ENCODE data around the gene MBL2. TPM values are rescaled to one million over a fixed set of nuclear protein-coding genes. Genes with fewer than 3 reads are reported as not detected.

MBL2 gene
- polyA plus RNA-seq, 1 of the 3 experiments (the other 2 are of a cell fraction), result not detected

DNA sequence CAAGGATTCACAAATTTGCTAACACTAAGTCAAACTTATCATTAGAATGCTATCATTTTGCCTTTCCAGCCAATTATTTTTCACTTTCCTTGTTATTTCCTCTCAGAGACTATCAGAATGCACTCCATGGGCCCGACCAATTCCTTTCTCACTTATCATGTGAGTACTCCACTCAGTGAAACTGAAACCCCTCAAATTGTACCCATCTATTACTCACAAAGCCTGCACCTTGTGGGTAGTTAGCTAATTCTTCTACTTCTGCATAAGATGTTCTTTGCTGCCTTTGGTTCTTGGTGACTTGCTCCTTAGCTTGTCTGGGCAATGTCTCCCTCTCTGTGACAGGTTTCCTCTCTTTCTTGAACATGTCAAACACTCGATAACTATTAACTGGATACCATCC, 35.2 kb upstream of the MBL2 start (continued):
- TF ChIP-seq, protein P1, sequence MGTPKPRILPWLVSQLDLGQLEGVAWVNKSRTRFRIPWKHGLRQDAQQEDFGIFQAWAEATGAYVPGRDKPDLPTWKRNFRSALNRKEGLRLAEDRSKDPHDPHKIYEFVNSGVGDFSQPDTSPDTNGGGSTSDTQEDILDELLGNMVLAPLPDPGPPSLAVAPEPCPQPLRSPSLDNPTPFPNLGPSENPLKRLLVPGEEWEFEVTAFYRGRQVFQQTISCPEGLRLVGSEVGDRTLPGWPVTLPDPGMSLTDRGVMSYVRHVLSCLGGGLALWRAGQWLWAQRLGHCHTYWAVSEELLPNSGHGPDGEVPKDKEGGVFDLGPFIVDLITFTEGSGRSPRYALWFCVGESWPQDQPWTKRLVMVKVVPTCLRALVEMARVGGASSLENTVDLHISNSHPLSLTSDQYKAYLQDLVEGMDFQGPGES (IDR thresholded peaks at IDR 0.05; ENCODE audit: low read depth, low read length), result no peak

DNA sequence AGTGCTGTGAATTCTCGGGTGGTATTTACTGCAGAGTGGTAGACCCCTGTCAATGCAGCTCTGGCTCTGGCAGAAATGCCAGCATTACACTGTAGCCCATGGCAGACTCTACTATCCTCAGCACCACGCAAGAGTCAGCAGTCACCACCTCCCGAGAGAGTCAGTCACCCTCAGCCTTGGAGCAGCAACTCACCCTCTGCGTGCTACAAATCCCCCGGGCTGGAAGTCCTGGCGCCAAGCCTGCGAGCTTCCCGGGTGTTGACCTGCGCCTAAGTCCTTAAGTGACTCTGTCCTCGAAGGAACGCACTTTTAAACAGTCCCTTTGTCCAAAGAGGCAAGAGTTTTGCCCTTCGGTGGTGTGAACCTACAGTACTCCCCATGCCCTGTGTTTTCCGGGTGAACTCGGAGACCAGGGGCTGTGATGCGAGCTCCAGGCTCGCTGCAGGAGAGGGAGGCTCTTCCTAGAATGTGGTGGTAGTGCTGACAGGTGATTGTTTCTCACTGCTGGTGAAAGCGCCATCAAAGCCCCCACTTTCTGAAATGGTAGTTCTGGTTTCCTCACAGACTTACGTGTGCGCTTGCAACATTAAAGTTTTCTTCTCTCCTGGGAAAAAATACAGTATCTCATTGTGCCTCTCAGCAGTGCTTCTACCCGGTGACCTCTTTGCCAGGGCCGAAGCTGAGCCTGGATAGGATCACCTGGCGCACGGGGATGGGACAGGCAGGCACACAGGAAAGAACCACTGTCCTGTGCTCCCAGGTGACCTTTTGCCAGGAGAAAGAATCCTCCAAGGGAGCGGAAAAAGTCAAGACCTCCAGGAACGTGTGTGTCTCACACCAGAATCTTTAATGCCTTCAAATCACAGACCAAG, 33.1 kb upstream of the MBL2 start:
- CTCF ChIA-PET, result no interaction called here
- H3K27ac ChIP-seq (ENCODE audit: low read depth in 2 of 2, low read length in 1 of 2), result no peak overlapping the region
- H3K9me3 ChIP-seq, result no peaks in the 10 kb centered on the region
- H3K4me2 ChIP-seq, result no peak overlapping the region
- no peaks in the 10 kb centered on the region for H3K36me3 ChIP-seq (replicated peaks in 1 of 2; ENCODE audit: control insufficient read depth in 1 of 2, insufficient read depth in 2 of 2, low read length in 1 of 2)
- H2AFZ ChIP-seq (ENCODE audit: low read depth), result no peak overlapping the region
- DNase-seq, result no peak
- no peaks in the 10 kb centered on the region for H3K4me1 ChIP-seq (ENCODE audit: control insufficient read depth in 1 of 2, insufficient read depth in 2 of 2, low read depth in 1 of 2, low read length in 1 of 2)
- no peaks in the 10 kb centered on the region for H3K79me2 ChIP-seq (ENCODE audit: insufficient read depth)
- no peak overlapping the region for H3K9ac ChIP-seq
- H4K20me1 ChIP-seq (ENCODE audit: insufficient read depth), result no peaks in the 10 kb centered on the region
- 52% methylated on average over 18 of the region's 25 CpGs for WGBS (ENCODE audit: low lambda C conversion rate)
- H3K9me2 ChIP-seq, result no peaks in the 10 kb centered on the region
- H3K4me3 ChIP-seq (ENCODE audit: low read depth in 2 of 2, low read length in 1 of 2), result no peak overlapping the region
- no peaks in the 10 kb centered on the region; the same call in 1 of the 2 replicates for H3K27me3 ChIP-seq (ENCODE audit: insufficient read depth)
- TF ChIP-seq MXI1 (IDR thresholded peaks at IDR 0.05; ENCODE audit: low read depth, low read length), result no peak
- TF ChIP-seq, protein P2, sequence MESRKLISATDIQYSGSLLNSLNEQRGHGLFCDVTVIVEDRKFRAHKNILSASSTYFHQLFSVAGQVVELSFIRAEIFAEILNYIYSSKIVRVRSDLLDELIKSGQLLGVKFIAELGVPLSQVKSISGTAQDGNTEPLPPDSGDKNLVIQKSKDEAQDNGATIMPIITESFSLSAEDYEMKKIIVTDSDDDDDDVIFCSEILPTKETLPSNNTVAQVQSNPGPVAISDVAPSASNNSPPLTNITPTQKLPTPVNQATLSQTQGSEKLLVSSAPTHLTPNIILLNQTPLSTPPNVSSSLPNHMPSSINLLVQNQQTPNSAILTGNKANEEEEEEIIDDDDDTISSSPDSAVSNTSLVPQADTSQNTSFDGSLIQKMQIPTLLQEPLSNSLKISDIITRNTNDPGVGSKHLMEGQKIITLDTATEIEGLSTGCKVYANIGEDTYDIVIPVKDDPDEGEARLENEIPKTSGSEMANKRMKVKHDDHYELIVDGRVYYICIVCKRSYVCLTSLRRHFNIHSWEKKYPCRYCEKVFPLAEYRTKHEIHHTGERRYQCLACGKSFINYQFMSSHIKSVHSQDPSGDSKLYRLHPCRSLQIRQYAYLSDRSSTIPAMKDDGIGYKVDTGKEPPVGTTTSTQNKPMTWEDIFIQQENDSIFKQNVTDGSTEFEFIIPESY (IDR thresholded peaks at IDR 0.05; ENCODE audit: borderline replicate concordance, low read depth), result no peak
- TF ChIP-seq MEF2A (IDR thresholded peaks at IDR 0.05; ENCODE audit: borderline replicate concordance, low read depth), result no peak
- no peak for TF ChIP-seq FOSL2 (IDR thresholded peaks at IDR 0.05; ENCODE audit: borderline replicate concordance, low read depth)
- TF ChIP-seq GABPA (IDR thresholded peaks at IDR 0.05; ENCODE audit: low read depth), result no peak
- TF ChIP-seq NFIC (IDR thresholded peaks at IDR 0.05; ENCODE audit: borderline replicate concordance), result no peak
- TF ChIP-seq RCOR1 (IDR thresholded peaks at IDR 0.05; ENCODE audit: low read length), result no peak
- TF ChIP-seq, protein P3, sequence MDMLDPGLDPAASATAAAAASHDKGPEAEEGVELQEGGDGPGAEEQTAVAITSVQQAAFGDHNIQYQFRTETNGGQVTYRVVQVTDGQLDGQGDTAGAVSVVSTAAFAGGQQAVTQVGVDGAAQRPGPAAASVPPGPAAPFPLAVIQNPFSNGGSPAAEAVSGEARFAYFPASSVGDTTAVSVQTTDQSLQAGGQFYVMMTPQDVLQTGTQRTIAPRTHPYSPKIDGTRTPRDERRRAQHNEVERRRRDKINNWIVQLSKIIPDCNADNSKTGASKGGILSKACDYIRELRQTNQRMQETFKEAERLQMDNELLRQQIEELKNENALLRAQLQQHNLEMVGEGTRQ (IDR thresholded peaks at IDR 0.05; ENCODE audit: borderline replicate concordance, low read depth, low read length), result no peak
- TF ChIP-seq SMC3 (IDR thresholded peaks at IDR 0.05; ENCODE audit: low read depth, low read length), result no peak
- TF ChIP-seq, protein P4, sequence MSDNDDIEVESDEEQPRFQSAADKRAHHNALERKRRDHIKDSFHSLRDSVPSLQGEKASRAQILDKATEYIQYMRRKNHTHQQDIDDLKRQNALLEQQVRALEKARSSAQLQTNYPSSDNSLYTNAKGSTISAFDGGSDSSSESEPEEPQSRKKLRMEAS (IDR thresholded peaks at IDR 0.05; ENCODE audit: low read depth), result no peak
- TF ChIP-seq NRF1 (IDR thresholded peaks at IDR 0.05; ENCODE audit: low read depth, low read length), result no peak
- no peak for TF ChIP-seq EZH2phosphoT487 (IDR thresholded peaks at IDR 0.05; ENCODE audit: borderline replicate concordance, low read depth)
- no peak for TF ChIP-seq JUND (IDR thresholded peaks at IDR 0.05)
- no peak for TF ChIP-seq RAD21 (IDR thresholded peaks at IDR 0.05; ENCODE audit: low read length)
- TF ChIP-seq RXRA (IDR thresholded peaks at IDR 0.05; ENCODE audit: borderline replicate concordance, low read depth), result no peak
- no peak for TF ChIP-seq TCF12 (IDR thresholded peaks at IDR 0.05)
- no peak for TF ChIP-seq CHD2 (IDR thresholded peaks at IDR 0.05; ENCODE audit: low read length, partially characterized antibody)
- POLR2A ChIA-PET, result no interaction called here
- no peaks in the 10 kb centered on the region for H3F3A ChIP-seq (replicated peaks; ENCODE audit: insufficient read depth)

Measured in SK-N-SH (cell line).